Stimulated activated CD4-positive, alpha-beta T cell treated with anti-CD3 and anti-CD28 coated beads, TNF-alpha, amount 100 ng/mL, for 24 hours (primary cell): Measurements from ENCODE around the gene METRNL.

Experiments used
- DNase-seq, 3 experiments: peaks; one replicate each; pipeline ENCODE4 v3.0.0-alpha.2; 2020; ENCODE audit warnings: low read depth in 3 of 3

Gene METRNL

DNA sequence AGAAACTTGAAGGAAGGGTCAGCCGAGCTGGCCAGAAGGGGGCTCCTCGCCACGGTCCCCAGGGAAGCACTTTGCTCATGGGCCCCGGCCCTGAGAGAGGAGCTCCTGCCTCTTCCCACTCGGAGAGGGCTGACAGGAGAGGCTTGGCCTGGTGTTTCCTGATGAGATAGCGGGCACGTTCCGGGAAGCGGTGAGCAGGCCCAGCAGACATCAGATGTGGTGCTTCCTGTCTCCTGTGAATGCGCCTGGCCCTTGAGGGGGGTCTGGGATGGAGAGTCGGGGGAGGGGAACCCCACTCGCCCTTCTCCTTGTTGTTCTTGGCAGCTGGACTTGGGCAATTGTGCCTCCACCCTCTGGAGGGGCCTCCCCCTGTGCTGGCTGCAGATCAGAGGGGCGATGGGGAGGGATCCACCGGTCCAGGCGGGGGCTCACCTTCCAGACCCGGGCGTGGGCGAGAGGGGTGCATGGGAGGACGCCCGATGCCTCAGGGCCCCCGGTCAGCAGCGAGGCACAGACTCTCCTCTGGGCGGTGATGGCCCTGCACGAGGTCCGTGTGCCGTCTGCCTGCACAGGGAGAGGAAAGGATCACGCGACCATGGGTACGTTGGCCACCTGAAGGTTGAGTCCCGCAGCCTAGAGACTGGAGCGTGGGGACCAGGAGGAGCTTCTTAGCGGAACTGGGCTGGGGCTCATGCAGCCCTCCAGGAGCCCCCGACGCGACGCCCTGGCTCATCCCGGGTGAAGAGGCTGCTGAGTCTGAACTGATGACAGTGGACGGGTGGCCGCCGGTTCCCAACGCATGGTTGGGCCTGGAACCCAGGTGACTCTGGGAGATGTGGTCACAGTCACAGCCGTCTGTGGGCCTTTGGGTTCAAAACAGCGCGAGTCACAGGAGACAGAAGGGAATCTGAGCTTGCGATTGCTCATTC lies 25.4 kb downstream of the METRNL start:
- no peak for DNase-seq

DNA sequence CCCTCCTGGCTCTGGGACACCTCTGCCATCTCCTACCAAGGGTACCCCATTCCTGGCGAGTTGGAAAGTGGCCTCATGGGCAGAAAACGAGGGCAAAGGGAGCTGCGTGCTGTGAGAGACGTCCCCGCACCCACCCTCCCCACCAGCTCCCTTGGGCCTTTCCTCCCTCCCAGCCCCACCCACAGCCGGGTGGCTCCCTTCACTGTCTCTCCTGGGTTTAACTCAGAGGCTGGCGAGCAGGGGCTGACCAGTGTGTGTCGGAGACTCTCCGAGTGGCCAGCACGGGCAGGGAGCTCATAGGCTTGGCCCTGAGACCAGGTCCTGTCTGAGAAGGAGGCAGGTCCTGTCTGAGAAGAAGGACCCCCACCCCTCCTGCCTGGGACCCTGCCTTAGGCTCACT lies 26.1 kb downstream of the METRNL start:
- DNase-seq: no peak

DNA sequence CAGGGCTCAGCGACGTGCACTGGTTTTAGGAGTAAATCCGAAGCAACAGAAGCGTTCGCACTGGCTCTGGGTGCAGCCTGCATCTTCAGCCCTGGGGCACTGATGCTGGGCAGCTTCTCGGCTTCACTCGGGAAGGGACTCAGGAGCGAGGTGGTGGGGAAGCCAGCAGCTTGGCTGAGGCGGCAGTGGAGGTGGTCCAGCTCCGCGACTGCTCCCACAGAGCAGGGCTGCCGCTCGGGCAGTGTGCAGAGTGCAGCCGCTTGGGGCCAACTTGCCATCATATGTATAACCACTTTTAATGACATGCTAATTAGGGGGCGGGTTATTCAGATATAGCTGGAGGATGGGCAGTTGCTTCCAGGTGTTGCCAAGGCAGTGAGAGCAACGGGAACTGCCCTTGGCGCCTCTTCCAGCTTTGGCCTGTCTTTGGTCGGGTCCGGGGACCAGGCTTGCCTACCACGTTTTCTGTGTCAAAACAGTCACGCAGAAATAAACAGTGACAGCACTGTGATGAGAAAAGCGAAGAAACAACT lies 26.7 kb downstream of the METRNL start:
- no peak for DNase-seq

GRCh38 chr17:83106913-83107655 lies 27.7 kb downstream of the METRNL start:
- DNase-seq: no peak

- DNase-seq: no peak
These were observed 28.2 kb downstream of the METRNL start for GRCh38 chr17:83107656-83108048.

- no peak for DNase-seq
These were observed 29.3 kb downstream of the METRNL start for GRCh38 chr17:83108709-83109108.

- no peak for DNase-seq
These were observed 30.0 kb downstream of the METRNL start for GRCh38 chr17:83109386-83109785.

DNA sequence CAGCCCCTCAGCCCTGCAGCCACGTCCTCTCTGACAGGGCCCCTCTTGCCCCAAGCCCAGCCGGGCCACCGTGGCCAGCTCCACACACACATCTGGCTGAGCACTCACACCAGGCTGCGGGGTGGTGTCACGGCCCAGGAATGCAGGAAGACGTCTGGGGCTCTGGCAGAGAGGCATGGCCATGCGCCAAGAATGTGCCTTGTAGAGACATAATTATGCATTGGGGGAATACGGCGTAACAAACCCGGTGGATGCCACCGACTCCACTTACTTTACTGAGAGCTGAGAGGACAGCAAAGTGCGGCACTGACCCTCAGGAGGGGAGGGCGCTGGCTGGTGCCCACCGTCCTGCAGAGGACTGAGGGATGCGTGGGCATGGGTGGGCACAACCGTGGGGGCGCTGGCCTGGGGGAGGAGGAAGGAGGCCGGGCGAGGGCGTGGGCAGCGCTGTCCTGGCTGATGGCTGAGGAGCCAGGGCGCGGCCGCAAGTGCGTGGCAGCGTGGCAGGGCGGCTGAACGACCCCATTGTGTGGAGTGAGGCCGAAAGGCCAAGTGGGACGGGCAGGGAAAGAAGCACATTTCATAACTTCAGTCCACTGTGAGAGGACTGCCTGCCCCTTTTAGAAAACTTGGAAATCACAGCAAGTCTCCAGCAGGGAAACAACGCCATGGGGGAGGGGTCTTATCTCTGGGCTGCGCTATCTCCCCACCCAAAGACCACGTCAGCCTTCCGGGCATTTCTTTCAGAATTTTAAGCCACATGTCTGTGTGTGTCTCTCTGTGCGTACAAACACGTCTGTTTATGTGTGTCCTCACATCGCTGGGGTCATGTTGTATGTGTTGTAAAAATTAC lies 30.6 kb downstream of the METRNL start:
- no peak for DNase-seq

DNA sequence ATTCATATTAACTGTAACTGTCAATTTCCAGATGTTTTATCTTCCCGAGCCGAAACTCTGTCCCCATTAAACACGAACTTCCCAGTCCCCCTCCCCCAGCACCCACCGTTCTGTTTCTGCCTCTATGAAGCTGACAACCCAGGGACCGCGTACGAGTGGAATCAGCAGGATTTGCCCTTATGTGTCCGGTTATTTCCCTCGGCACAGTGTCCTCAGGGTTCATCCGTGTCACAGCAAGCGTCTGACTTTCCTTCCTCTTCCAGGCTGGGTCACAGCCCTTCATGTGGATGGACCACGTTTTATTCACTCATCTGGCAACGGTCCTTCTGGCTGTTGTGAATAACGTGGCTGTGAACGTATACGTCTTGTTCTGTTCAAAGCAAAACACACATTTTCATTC lies 31.3 kb downstream of the METRNL start:
- DNase-seq: no peak

DNA sequence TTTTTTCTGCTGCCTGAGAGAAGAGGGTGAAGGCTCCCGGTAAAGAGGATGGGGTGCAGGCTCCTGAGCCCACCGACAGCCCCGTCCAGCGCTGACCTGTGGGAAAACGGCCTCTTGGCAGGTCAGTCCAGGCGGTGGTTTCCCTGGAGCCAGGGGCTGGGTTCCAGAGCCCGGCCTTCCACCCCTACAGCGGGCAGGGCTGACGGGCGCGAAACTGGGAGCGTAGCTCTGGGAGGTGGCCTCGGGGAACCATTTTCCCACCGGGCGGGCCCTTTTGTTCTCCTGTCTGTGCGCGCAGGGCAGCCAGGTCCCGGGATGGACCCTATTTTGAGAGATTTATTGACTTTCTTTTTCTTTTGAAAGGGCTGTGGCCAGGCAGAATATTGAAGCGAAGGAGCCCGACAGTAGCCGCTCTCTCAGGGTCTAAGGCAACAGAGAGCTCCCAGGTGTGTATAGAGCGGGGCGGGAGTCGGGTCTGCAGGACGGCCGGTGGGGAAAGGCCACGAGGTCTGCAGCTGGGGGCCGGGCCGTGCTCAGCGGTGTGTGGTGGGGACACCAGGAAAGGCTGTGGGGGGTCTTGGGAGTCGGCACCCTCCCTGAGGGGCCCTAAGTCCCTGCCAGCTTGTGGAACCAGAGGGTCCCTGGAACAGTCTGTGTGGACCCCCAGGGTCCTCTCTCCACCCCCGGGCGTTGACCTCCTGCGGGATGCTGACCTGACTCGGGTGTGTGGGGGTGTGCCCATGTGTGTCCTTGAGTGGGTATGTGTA lies 32.3 kb downstream of the METRNL start:
- no peak for DNase-seq

DNA sequence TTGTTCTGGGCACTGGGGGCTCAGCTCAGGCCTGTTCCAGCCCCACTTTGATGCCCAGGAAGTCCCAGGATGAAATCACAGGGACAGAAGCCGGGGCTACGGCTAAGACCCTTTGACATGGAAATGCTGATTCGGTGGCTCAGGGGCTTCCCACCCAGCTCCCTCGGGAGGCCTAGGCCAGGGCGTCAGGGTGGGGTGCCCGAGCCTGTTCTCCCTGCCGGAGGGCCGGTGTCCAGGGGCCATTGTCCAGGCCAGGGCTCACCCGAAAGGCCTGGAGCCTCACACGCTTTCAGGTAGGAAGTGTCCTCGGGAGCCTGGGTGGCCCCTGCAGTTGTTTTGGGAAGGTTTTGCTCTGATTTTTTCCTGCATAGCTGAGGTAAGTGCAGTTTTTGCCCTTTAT lies 34.0 kb downstream of the METRNL start:
- DNase-seq: no peak

GRCh38 chr17:83113792-83114191 lies 34.4 kb downstream of the METRNL start:
- DNase-seq: no peak

GRCh38 chr17:83114706-83115105 lies 35.3 kb downstream of the METRNL start:
- no peak for DNase-seq

DNA sequence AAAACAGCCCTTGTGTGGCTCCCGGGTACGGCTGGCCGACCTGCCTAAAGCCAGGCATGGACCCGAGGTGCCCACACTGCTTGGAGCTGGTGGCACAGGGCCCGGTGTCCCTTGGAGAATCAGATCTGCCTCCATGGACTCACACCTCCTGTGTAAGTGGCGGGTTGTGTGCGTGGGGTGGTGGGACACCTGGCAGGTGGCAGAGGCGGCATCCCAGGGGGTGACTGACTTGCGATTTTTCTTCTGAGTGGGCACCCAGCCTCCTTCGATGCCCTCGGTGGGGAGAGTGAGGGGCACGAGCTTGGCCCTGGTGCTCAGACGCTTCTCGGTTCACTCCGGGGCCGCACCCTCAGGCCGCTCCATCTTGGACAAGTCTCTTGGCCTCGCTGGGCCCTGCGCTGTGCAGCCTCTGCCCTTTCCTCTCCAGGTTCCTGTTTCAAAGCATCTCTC lies 35.8 kb downstream of the METRNL start:
- DNase-seq: no peak

- DNase-seq: no peak
These were observed 36.4 kb downstream of the METRNL start for GRCh38 chr17:83115832-83116231.

DNA sequence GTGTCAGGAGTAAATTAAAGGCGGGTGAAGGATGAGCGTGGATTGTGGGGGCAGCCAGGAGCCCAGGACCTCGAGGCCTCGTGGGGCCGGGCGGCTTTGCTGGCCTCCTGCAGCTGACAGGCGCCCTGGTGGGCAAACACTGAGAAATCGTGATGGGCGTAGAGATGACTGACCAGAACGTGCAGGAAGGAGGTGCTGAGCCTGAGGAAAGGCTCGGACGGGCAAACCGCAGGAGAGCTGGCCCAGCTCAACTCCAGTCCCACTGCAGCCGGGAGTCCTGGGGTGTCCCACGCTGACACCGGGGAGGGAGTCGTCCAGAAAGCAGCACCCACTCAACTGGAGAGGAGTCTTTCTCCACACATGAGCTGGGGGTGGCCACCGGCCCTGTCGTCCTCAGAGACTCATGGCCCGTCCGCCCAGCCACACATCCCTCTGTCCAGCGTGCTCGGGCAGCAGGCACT lies 36.9 kb downstream of the METRNL start:
- no peak for DNase-seq

- no peak for DNase-seq
These were observed 37.6 kb downstream of the METRNL start for GRCh38 chr17:83116783-83117555.

GRCh38 chr17:83117583-83117982 lies 38.2 kb downstream of the METRNL start:
- DNase-seq: no peak

DNA sequence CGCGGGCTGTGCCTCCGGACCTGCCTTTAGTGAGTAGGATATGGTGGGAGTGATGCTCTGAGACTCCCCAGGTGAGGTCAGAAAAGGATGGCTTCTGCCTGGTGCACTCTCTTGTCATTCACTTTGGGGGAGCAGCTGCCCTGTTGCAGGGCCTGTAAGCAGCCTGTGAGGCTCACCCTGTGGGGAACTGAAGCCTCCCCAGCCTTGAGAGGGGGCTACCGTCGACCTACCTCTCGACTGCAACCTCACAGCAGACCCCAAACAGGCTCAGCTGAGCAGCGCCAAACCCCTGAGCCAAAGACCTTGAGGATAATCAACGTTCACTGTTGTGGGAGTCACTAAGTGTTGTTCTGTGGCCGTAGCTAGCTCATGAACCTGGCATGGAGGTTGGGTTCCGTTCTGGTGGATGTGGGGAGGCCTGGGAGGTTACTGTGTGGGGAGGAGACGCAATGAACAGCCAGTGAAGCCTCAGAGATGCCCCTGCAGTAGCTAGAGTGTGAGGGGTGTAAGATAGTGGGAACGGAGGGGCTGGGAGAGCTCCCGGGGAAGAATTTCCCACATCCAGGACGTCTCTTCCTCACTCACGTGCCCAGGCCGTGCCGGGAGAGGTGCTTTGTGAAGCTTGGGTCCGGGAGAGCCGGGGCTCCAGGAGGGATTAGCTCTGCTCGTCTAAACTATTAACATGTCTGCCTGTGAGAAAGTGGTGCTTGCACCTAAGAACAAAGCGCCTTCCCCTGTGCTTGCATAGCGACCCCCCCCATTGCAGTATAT lies 38.8 kb downstream of the METRNL start:
- DNase-seq: no peak
